NCI-H2227 (cell line): Measurements from ENCODE around the gene GRIN2A.

ENCODE experiments used
- DNase-seq: peaks from one replicate; lab custom pipeline; 2025; ENCODE audit not compliant: unreplicated experiment; lab: John Stamatoyannopoulos, UW

The GRIN2A gene

DNA sequence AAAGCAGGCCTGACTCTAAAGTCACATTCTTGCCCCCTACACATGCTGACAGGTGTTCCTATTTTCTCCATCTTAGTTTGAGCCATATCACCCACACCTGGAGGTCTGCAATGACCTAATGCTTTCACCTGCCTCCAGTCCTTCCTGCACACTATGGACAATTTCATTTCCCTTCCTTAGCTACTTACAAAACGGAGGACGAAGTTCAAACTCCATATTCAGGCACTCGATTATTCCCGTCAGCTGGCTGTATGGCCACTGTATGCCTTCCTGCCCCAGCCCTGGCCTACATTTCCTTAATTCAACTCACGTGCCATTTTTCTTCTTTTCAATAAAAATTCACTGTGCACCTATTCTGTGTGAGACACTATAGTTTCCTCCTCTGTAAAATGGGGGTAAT is 44.9 kb downstream of the GRIN2A start:
- DNase-seq: no peak

DNA sequence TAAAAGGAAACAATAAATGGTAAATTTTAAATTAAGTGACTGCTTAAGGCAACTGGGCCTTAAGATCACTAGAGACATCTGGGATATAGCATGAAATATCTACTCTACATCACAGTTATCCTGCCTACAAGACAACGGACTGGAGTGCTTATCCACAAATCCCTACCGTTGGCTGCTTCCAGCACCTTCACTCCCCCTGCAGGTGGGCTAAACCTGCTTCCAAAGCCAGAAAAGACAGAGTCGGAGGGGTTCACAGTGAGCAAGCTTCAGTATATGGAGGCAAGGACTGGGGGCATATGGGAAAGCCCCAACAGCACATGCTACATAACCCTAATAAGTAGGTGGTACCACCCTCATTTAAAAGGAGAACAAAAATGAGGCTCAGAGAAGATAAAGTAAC is 45.3 kb downstream of the GRIN2A start:
- no peak for DNase-seq

GRCh38 chr16:10130538-10130937 is 51.7 kb downstream of the GRIN2A start:
- DNase-seq: no peak

- DNase-seq: no peak
These were observed 53.6 kb downstream of the GRIN2A start for GRCh38 chr16:10128397-10129258.

- no peak for DNase-seq
These were observed 55.5 kb downstream of the GRIN2A start for GRCh38 chr16:10126686-10127085.

GRCh38 chr16:10123141-10123540 is 59.1 kb downstream of the GRIN2A start:
- DNase-seq: no peak

DNA sequence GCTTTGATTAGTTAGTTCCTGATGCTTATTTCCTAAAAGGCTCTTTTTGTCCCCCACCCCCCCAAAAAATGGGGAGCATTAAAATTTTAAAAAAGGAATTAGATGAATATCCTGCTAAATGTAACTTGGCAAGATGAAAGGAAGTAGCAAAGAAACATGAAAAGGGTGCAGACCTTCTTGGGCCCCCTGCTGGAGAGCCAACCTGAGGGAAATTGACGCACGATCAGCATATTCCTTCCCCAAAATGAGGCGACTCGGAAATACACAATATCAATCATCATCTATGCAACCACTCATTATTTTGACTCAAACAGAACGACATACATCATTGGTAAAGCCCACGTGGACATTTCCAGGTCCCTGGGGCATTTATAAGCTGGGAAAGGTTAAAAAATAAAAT is 59.7 kb downstream of the GRIN2A start:
- DNase-seq: no peak

DNA sequence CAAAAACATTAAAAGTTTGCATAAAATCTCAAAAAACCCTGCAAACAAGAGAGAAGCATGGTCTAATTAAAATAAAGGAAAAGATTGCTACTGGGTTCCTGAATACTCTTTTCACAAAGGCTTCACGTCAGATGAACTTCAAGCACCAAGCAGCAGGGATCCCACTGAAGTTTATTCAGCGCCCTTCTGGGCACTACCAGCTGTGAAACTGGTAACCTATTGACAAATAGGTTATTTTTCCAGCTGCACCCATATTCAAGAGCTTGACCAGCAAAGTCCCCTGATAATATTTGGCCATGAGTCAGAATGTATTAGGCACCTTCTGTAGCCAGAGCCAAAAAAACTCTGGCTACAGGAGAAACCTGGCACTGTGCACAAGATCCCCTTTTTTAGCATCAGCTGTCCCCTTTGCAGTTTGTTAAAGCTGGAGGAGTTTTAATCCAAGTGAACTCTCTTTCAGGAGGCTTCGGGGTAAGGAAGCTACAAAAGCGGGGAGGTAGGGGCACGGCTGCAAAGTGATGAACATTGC is 60.3 kb downstream of the GRIN2A start:
- no peak for DNase-seq

DNA sequence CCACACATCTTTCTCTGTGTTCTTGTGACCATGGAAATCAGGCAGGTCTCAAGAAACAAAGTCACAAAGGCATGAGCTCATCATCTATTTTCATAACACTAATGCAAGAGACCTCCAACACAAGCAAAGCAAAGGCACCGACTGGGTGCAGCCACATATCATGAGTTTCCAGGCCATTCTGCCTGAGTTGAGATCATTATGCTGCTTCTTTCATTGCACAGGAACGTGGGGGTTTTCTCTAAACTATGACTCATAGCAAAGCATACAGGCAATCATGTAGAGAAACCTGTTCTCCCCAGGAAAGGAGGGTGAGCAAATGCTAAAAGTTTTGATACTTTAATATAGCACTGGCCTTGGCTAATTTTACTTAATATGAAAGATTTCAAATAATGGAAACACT is 60.7 kb downstream of the GRIN2A start:
- DNase-seq: no peak

GRCh38 chr16:10120953-10121352 is 61.3 kb downstream of the GRIN2A start:
- no peak for DNase-seq

GRCh38 chr16:10114409-10114808 is 67.8 kb downstream of the GRIN2A start:
- DNase-seq: no peak

DNA sequence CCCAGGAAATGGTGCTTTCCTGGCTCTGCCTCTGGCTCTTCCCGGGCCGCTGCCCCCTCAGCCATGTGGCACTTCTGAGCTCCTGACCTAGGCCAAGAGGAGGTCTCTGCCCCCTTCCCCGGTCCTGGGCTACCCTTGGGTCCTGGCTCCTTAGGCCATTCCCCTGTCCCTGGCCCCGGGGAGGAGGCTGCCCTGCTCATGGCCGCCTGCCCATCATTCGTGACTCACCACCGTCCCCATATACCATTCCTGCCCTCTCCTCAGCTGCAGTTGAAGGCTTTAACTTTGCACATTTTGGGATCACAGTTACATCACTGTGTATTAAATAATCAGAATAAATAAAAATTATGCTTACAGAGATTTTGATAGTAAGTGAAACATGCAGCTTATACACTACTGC is 69.0 kb downstream of the GRIN2A start:
- no peak for DNase-seq

GRCh38 chr16:10112021-10112420 is 70.2 kb downstream of the GRIN2A start:
- no peak for DNase-seq

- no peak for DNase-seq
These were observed 71.0 kb downstream of the GRIN2A start for GRCh38 chr16:10111156-10111761.

- no peak for DNase-seq
These were observed 71.7 kb downstream of the GRIN2A start for GRCh38 chr16:10110552-10110951.

- DNase-seq: no peak
These were observed 75.1 kb downstream of the GRIN2A start for GRCh38 chr16:10107081-10107480.

DNA sequence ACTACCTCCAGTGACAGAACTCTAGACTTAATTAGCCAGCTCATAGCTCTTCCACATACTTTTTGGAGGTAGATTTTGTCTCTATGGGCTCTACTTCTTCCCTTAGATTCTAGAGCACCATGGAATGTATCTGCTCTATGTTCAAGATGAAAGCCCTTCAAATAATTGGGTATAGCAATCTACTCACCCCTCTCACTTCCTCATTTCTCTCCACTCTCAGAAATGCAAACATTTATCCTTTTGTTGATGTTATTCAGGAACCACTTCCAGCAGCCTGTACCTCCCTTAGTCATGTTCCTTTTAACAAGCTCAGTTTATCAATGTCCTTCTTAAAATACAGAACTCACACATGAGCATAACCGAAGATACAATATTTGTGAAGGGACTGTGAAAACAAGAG is 78.5 kb downstream of the GRIN2A start:
- DNase-seq: no peak

GRCh38 chr16:10103118-10103517 is 79.1 kb downstream of the GRIN2A start:
- no peak for DNase-seq

DNA sequence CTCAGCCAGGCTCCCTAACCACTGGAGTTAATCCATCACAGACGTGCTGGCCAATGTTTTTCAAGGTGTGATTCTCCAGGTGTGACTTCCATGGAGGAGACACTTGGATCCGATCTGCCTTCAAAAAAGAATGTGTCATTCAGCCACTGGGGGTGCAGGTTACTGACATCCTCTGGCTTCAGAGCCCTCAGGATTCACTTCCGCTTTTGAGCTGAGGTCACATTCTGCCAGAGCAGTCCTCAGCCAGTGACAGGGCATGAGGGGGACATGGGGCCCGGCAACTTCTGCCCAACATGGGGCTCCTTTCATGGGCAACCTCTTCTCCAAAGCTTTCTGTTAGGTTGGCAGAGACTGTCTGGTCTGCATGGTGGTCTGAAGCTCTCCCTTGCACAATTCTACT is 81.4 kb downstream of the GRIN2A start:
- DNase-seq: no peak

DNA sequence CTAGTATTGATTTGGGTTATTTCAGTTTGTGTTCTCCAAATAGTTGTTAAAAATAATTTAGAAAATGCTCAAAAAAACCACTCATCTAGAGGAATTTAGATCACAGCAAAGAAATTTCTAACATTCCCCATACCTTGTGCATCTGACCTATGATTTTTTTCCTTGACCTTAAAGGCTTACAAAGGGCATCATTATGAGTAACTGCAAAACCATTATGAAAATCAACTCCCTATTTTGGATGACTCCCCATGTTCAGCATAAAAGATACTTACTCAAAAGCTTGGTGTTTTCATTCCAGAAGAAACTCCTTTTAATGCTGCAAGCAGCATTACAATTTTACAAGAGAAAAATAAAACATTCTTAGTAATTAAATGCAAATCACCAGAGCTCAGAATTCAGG is 83.2 kb downstream of the GRIN2A start:
- DNase-seq: no peak

DNA sequence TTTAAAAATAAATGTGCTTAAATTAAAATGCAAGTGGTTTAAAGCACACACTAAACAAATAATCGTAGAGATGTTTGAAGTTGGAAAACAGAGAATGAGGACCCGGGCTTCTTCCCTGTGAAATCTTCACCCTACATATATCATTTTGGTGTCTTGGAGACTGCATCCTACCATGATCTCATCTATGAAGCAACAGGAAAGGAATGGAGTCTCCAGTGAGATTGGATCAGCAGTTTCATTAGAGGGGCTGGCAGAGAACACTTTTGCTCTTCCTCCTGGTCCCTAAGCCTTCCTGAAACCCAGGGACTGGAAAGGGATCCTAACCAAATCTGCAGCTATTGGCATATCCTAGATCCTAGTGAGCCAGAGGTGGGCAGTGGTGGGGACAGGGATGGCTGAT is 85.0 kb downstream of the GRIN2A start:
- DNase-seq: no peak

DNA sequence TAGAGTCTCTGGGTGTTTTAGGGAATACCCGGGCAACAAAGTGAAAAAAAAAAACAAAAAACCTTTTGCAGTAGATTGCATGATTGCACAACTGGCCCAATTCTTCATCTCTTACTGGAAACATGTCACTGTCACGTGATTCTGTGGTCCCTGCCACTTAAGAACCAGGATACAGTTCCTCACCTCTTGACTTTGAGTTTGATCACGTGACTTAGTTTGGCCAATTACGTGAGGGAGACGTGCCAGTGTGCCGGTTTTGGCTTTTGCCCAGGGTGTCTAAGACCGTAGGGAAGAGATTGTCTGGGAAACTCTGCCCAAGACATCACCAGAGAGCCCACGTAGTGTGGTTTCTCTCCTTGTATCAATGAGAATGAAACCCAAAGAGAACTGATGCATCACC is 88.7 kb downstream of the GRIN2A start:
- DNase-seq: no peak
